HUES48 (cell line): ENCODE data around the gene KCNN1.
"Not testable (repeated sequence)": the region's sequence is repeated elsewhere in the genome, so short reads cannot be mapped to it uniquely, and the experiment has no call there.

Source experiments
- H3K27ac ChIP-seq: one replicate; pipeline ENCODE4 v1.7.0; 2013; ENCODE audit warnings: low read depth, low read length, inconsistent platforms
- H3K27me3 ChIP-seq: 2 replicates; pipeline ENCODE4 v1.6.1; 2013; ENCODE audit warnings: mild to moderate bottlenecking, low read length; ENCODE audit not compliant: control insufficient read depth, insufficient read depth
- H3K36me3 ChIP-seq: 2 replicates; pipeline ENCODE4 v1.6.1; 2013; ENCODE audit warnings: low read length; ENCODE audit not compliant: control insufficient read depth, insufficient read depth
- H3K4me1 ChIP-seq: 2 replicates; pipeline ENCODE4 v1.6.1; 2013; ENCODE audit warnings: mild to moderate bottlenecking, low read length; ENCODE audit not compliant: control insufficient read depth, insufficient read depth
- H3K4me3 ChIP-seq: 2 replicates; pipeline ENCODE4 v1.5.1; 2013; ENCODE audit warnings: mild to moderate bottlenecking, low read depth, low read length
- H3K9ac ChIP-seq: 2 replicates; pipeline ENCODE4 v1.6.1; 2013; ENCODE audit warnings: mild to moderate bottlenecking, low read depth, low read length, moderate library complexity
- H3K9me3 ChIP-seq: 2 replicates; pipeline ENCODE4 v1.6.1; 2013; ENCODE audit warnings: low read length; ENCODE audit not compliant: control insufficient read depth, insufficient read depth

Gene KCNN1

DNA sequence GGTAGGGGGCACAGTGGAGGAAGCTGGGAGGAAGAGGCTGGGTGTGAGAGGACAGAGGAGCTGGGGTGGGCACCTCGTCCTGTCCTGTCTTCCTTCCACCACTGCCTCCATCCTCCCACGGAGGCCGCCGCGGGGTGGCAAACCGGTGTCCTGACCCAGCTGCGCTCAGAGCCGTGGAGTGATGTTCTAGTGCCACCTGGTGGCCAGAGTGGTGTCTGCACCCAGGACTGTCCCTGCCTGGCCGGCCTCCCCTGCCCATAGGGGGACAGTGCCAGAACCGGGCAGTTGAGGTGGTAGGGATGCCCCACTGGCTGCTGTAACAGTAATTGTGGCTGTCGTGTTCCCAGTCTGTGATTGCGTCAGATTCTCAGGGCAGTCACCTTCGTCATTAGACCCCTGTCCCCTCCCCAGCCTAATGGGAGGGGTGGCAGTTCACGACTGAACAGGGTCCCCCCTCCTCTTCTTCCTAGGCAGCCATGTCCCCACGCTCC lies 30.0 kb downstream of the KCNN1 start:
- no peaks in the 10 kb centered on the region for H3K36me3 ChIP-seq
- H3K27me3 ChIP-seq, result peaks cover 16% of the 10 kb centered on the region
- H3K9ac ChIP-seq, result no peak overlapping the region
- peaks cover 3% of the 10 kb centered on the region; the same call in 1 of the 2 replicates for H3K4me1 ChIP-seq
- H3K4me3 ChIP-seq, result no peak overlapping the region
- no peak overlapping the region for H3K27ac ChIP-seq
- no peaks in the 10 kb centered on the region for H3K9me3 ChIP-seq

DNA sequence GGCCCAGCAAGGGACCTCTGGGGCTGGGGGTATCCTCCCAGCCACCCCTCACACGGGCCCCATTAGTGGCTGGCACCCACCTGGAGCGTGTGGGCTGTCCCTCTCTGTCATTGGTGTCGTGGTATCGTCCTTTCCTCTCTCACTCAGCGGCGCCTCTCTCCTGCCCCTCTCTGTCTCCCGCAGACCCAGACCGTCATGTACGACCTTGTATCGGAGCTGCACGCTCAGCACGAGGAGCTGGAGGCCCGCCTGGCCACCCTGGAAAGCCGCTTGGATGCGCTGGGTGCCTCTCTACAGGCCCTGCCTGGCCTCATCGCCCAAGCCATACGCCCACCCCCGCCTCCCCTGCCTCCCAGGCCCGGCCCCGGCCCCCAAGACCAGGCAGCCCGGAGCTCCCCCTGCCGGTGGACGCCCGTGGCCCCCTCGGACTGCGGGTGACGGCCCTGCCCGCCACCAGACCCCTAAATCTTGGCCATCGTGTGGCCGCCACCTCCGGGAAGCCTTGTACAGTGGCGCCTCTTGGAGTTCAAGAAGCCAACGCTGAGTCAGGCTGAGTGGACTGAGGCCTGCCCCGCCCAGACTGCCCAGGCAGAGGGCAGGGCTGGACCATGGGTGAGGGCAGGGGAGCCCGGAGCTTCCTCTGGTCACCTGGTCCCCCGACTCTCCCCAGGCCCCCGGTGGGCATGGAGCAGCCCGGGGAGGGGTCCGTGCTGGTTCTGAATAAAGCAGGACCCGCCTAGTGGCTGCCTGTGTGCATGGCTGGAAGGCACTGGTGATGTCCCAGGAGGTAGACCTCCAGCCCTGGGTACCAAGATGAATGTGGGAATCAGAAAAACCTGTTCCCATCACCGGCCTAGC lies 31.3 kb downstream of the KCNN1 start:
- H3K27me3 ChIP-seq, result peaks cover 21% of the 10 kb centered on the region
- no peak overlapping the region for H3K4me3 ChIP-seq
- peaks cover 3% of the 10 kb centered on the region; the same call in 1 of the 2 replicates for H3K4me1 ChIP-seq
- no peak overlapping the region for H3K9ac ChIP-seq
- no peaks in the 10 kb centered on the region for H3K36me3 ChIP-seq
- no peak overlapping the region for H3K27ac ChIP-seq
- H3K9me3 ChIP-seq, result no peaks in the 10 kb centered on the region

DNA sequence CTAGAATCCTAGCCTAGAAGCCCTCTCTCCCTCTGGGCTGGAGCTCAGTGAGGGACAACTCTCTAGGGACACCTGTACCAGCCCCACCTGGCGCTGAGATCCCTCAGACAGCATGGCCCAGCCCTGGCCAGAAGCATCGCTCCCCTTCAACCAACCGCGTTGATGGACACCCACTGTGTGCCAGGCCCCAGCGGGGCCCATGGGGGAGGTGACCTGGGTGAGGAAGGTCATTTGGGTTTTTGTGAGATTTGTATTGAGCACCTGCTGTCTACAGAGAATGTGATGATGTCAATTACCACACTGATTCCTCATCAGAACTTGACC lies 31.9 kb downstream of the KCNN1 start:
- Histone ChIP-seq H3K9me3 (no peaks in the 10 kb centered on the region), H3K4me1 (peaks cover 3% of the 10 kb centered on the region; the same call in 1 of the 2 replicates), H3K4me3 (no peak overlapping the region), H3K27me3 (peaks cover 21% of the 10 kb centered on the region), H3K36me3 (no peaks in the 10 kb centered on the region), H3K9ac (no peak overlapping the region), H3K27ac (no peak overlapping the region)

DNA sequence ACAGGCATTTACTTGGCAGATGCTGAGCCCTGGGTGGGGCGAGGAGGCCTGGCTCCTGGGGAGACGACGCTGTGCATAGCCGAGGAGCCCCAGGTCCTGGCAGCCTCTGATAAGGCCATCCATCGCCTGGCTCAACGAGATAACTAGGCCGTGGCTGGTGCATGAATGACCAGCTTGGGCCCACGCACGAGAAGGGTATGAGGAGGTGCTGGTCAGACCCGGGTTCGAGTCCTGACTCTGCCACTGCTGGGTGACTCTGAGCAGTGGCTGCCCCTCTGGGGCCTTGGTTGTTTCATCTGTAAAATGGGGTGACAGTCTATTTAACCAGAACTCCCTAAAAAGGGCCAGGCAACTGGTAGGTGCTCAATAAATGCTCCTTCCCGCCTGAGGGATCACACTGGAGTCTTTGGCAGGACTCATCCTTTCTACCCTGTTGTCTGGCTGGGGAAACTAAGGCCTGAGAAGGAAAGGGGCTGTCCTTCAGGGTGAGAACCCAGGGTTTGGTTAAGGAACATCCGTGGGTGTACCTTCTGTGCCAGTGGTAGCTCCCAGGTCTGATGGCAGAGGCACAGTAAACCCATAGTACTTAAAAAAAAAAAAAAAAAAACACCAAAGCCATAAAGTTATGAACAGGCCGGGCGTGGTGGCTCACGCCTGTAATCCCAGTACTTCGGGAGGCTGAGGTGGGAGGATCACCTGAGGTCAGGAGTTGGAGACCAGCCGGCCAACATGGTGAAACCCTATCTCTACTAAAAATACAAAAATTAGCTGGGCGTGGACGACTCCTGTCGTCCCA lies 33.0 kb downstream of the KCNN1 start:
- Histone ChIP-seq H3K4me1 (peaks cover 3% of the 10 kb centered on the region; the same call in 1 of the 2 replicates), H3K36me3 (no peaks in the 10 kb centered on the region), H3K9me3 (no peaks in the 10 kb centered on the region), H3K4me3 (no peak overlapping the region), H3K27ac (no peak overlapping the region), H3K27me3 (peaks cover 21% of the 10 kb centered on the region), H3K9ac (no peak overlapping the region)

DNA sequence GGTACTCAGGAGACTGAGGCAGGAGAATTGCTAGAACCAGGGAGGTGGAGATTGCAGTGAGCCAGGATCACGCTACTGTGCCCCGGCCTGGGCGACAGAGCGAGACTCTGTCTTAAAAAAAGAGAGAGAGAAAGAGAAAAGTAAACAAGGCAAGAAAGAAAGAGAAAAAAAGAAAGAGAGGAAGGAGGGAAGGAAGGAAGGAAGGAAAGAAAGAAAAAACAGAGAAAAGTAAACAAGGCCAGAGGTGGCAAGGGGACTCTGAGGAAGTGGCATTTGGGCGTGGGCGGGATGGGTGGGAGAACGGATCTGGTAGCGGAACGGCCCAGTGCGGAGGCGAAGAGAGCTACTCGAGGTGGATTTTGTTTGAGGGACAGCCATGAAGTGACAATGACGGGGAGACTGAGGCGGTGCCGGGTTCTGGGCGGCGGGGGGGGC lies 33.6 kb downstream of the KCNN1 start:
- Histone ChIP-seq H3K27me3 (peaks cover 21% of the 10 kb centered on the region), H3K9me3 (no peaks in the 10 kb centered on the region), H3K4me1 (peaks cover 3% of the 10 kb centered on the region; the same call in 1 of the 2 replicates), H3K36me3 (no peaks in the 10 kb centered on the region), H3K9ac (no peak overlapping the region), H3K27ac (no peak overlapping the region), H3K4me3 (peak overlapping the region; percentile 65; the same call in 1 of the 2 replicates)

DNA sequence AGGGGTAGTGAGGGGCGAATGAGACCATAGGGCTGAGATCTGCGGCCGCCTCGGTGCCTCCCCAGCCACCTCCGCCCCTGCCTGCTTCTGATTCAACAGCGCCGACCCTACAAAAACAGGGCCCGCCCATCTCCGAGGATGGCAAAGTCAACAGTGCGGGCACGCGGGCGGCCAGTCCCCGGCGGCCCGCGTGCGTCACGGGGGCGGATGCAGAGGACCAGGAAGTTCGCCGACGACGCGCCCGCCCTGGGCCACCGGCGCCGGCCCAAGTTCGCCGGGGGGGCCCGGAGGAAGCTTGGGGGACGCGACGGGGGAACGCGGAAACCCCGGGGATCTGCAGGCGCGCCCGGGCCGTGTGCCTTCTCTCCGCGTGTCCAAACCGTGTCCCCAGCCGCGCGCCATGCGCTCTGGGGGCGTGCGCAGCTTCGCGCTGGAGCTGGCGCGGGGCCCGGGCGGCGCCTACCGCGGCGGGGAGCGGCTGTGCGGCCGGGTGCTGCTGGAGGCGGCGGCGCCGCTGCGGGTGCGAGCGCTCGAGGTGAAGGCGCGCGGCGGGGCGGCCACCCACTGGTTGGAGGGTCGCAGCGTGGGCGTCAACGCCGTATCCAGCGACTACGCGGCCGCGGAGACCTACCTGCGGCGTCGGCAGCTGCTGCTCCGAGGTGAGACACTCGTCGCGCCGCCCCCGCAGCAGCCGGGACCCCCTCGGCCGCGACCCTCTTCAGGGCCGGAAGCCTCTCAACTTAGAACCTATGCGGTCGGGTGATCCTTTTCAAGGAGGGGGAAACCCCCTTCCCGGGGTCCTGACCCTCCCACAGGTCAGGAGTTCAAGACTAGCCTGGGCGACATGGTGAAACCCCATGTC lies 34.2 kb downstream of the KCNN1 start:
- H3K4me3 ChIP-seq, result peak overlapping the region; percentile 65
- H3K36me3 ChIP-seq, result no peaks in the 10 kb centered on the region
- H3K4me1 ChIP-seq, result peaks cover 3% of the 10 kb centered on the region; the same call in 1 of the 2 replicates
- no peaks in the 10 kb centered on the region for H3K9me3 ChIP-seq
- H3K27ac ChIP-seq, result no peak overlapping the region
- peaks cover 21% of the 10 kb centered on the region for H3K27me3 ChIP-seq
- peak overlapping the region; percentile 70; the same call in 1 of the 2 replicates for H3K9ac ChIP-seq

DNA sequence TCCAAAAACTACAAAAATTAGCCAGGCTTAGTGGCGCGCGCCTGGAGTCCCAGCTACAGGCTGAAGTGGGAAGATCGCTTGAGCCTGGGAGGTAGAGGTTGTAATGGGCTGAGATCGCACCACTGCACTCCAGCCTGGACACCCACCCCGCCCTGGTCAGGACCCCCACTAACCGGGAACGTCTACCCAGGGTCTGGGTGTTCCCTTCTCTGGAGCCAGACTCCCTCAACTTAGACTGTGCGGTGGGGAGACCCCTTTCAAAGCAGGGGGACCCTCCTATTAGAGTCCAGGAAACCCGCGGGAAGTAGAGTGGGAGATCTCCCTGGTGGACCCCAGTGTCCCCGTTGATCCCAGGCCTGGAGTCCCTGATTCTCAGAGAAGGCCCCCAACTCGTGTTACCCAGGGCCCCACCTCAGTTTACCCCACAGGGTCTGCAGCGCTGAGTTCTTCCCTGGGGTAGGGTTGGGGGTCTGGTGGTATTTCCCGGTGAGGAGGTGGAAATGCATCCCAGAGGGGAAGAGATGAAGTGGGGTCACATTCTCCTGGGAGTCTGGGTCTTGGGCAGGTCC lies 35.0 kb downstream of the KCNN1 start:
- no peaks in the 10 kb centered on the region for H3K36me3 ChIP-seq
- peaks cover 21% of the 10 kb centered on the region for H3K27me3 ChIP-seq
- H3K9me3 ChIP-seq, result no peaks in the 10 kb centered on the region
- peaks cover 3% of the 10 kb centered on the region; the same call in 1 of the 2 replicates for H3K4me1 ChIP-seq
- peak overlapping the region; percentile 65; the same call in 1 of the 2 replicates for H3K4me3 ChIP-seq
- H3K27ac ChIP-seq, result no peak overlapping the region
- H3K9ac ChIP-seq, result no peak overlapping the region

DNA sequence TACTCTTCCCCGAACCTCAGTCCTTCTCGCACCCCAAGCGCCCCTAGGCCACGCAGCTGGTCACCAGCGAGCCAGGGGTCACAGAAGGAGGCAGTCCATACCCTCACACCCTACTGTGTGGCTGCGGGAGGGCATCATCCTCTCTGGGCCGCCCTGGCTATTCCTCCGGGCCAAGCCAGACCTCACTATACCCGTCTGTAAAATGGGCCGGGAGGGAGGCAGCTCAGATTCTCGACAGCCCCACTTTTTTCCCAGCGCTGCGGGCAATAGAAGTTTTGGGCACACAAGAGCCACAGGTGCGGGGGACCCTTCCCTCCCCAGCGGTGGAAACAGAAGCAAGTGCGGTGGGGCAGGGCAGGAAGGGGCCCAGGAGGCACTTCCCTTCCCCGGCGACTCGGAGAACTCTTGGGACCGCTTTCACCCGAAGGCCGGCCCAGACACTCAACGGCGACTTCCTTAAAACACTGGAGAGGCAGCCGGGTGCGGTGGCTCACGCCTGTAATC lies 35.5 kb downstream of the KCNN1 start:
- H3K9ac ChIP-seq, result no peak overlapping the region
- H3K27me3 ChIP-seq, result peaks cover 21% of the 10 kb centered on the region
- H3K4me3 ChIP-seq, result no peak overlapping the region
- H3K4me1 ChIP-seq, result peaks cover 3% of the 10 kb centered on the region; the same call in 1 of the 2 replicates
- H3K27ac ChIP-seq, result no peak overlapping the region
- no peaks in the 10 kb centered on the region for H3K9me3 ChIP-seq
- no peaks in the 10 kb centered on the region for H3K36me3 ChIP-seq

DNA sequence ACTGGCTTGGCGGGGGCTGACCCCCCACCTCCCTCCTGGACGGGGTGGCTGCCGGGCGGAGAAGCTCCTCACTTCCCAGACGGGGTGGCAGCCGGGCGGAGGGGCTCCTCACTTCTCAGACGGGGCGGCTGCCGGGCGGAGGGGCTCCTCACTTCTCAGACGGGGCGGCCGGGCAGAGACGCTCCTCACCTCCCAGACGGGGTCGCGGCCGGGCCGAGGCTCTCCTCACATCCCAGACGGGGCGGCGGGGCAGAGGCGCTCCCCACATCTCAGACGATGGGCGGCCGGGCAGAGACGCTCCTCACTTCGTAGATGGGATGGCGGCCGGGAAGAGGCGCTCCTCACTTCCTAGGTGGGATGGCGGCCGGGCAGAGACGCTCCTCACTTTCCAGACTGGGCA lies 38.8 kb downstream of the KCNN1 start:
- not testable (repeated sequence) for H3K36me3 ChIP-seq, H3K4me1 ChIP-seq, H3K9me3 ChIP-seq, H3K4me3 ChIP-seq, H3K27ac ChIP-seq, H3K9ac ChIP-seq
- H3K27me3 ChIP-seq, result peaks cover 14% of the 10 kb centered on the region
